GM12892 (cell line): ENCODE data around the gene MBNL3.

ENCODE experiments used
- POLR2A ChIP-seq: IDR thresholded peaks from 2 replicates; pipeline ENCODE4 v1.6.1; 2011; ENCODE audit warnings: low read depth, low read length, control low read depth
- POLR2AphosphoS5 ChIP-seq: IDR thresholded peaks from 2 replicates; pipeline ENCODE4 v1.6.1; 2011; ENCODE audit warnings: low read depth, low read length, control low read depth
- TAF1 ChIP-seq: IDR thresholded peaks from 2 replicates; pipeline ENCODE4 v1.6.1; 2011; ENCODE audit warnings: low read depth, mild to moderate bottlenecking, control low read depth, low read length, borderline replicate concordance

- TF ChIP-seq POLR2AphosphoS5 (no peak), POLR2A (no peak), TAF1 (no peak)
Observed at GRCh38 chrX:132428896-132429295, 59.9 kb downstream of the MBNL3 start.
